Cardiac septum (tissue), 1 donor: ENCODE measurements around the gene BMPR2. TPM values are rescaled to one million over a fixed set of nuclear protein-coding genes. Genes with fewer than 3 reads are reported as not detected.
"Not testable (repeated sequence)": the region's sequence is repeated elsewhere in the genome, so short reads cannot be mapped to it uniquely, and the experiment has no call there.

Experiments
- DNase-seq: peaks from one replicate; pipeline ENCODE4 v3.0.0-alpha.2; 2020; ENCODE audit warnings: low spot score
- intact Hi-C: fragments of 100-400 bp; cut with DNase I; formaldehyde crosslinking; loops from one replicate; pipeline ENCODE4 v1.14.0; 2022
- total RNA-seq: library from RNA; stranded (reverse); fragmentation: NEBNext Ultra II Directional; extraction: Animal tissue kit (Norgen Biotek cat#: 25700); gene quantifications from one replicate; pipeline ENCODE4 v1.2.1, GENCODE V29; 2021
- donor health status: DM: no; HTN: no; CAD: no.

BMPR2 gene
- total RNA-seq, 1 donor from 2014 or later = 83.6 TPM

- intact Hi-C loops = no loop called here
- no peak for DNase-seq
Observed at GRCh38 chr2:202434472-202434871, 58.3 kb downstream of the BMPR2 start.

- no peak for DNase-seq
- intact Hi-C loops = no loop called here
Observed at GRCh38 chr2:202436626-202437025, 60.5 kb downstream of the BMPR2 start.

GRCh38 chr2:202440117-202440516, 64.0 kb downstream of the BMPR2 start:
- DNase-seq, intact Hi-C loops: not testable (repeated sequence)

GRCh38 chr2:202442882-202443281, 66.8 kb downstream of the BMPR2 start:
- intact Hi-C loops = no loop called here
- no peak for DNase-seq

- intact Hi-C loops = no loop called here
Observed at GRCh38 chr2:202444000-202444399, 67.9 kb downstream of the BMPR2 start.

GRCh38 chr2:202449344-202449743, 73.2 kb downstream of the BMPR2 start:
- intact Hi-C loops = no loop called here
- no peak for DNase-seq

More at GRCh38 chr2:202444000-202444399, 67.9 kb downstream of the BMPR2 start:
- DNase-seq = no peak

GRCh38 chr2:202450785-202451184, 74.7 kb downstream of the BMPR2 start:
- no peak for DNase-seq
- intact Hi-C loops = no loop called here

GRCh38 chr2:202452744-202453143, 76.6 kb downstream of the BMPR2 start:
- intact Hi-C loops = no loop called here

GRCh38 chr2:202454536-202454935, 78.4 kb downstream of the BMPR2 start:
- intact Hi-C loops = no loop called here

More at GRCh38 chr2:202452744-202453143, 76.6 kb downstream of the BMPR2 start:
- no peak for DNase-seq

GRCh38 chr2:202455114-202455513, 79.0 kb downstream of the BMPR2 start:
- intact Hi-C loops = no loop called here

More at GRCh38 chr2:202454536-202454935, 78.4 kb downstream of the BMPR2 start:
- no peak for DNase-seq

GRCh38 chr2:202460119-202460518, 84.0 kb downstream of the BMPR2 start:
- DNase-seq = no peak
- intact Hi-C loops = no loop called here

More at GRCh38 chr2:202455114-202455513, 79.0 kb downstream of the BMPR2 start:
- no peak for DNase-seq

- intact Hi-C loops = no loop called here
- DNase-seq = no peak
Observed at GRCh38 chr2:202479090-202479489, 103.0 kb downstream of the BMPR2 start.

GRCh38 chr2:202479610-202480009, 103.5 kb downstream of the BMPR2 start:
- intact Hi-C loops = no loop called here

GRCh38 chr2:202486351-202486750, 110.2 kb downstream of the BMPR2 start:
- DNase-seq = no peak
- intact Hi-C loops = no loop called here

More at GRCh38 chr2:202479610-202480009, 103.5 kb downstream of the BMPR2 start:
- DNase-seq = no peak

GRCh38 chr2:202488671-202489070, 112.5 kb downstream of the BMPR2 start:
- intact Hi-C loops = no loop called here

GRCh38 chr2:202490479-202490878, 114.4 kb downstream of the BMPR2 start:
- intact Hi-C loops = loop anchor here (10.0 kb wide), 1 partner anchor 116 kb away; the partner anchor contains the start of gene BMPR2
- DNase-seq = no peak

More at GRCh38 chr2:202488671-202489070, 112.5 kb downstream of the BMPR2 start:
- DNase-seq = no peak

GRCh38 chr2:202491514-202491913, 115.4 kb downstream of the BMPR2 start:
- intact Hi-C loops = loop anchor here (10.0 kb wide), 1 partner anchor 117 kb away; the partner anchor contains the start of gene BMPR2
- DNase-seq = no peak

- intact Hi-C loops = loop anchor here (10.0 kb wide), 1 partner anchor 120 kb away; the partner anchor contains the start of gene BMPR2
- DNase-seq = no peak
Observed at GRCh38 chr2:202494300-202495229, 118.4 kb downstream of the BMPR2 start.

GRCh38 chr2:202495230-202495604, 119.1 kb downstream of the BMPR2 start:
- intact Hi-C loops = loop anchor here (10.0 kb wide), 1 partner anchor 120 kb away; the partner anchor contains the start of gene BMPR2
- DNase-seq = no peak

GRCh38 chr2:202496835-202497472, 120.8 kb downstream of the BMPR2 start:
- not testable (repeated sequence) for DNase-seq
- intact Hi-C loops = loop anchor here (10.0 kb wide), 1 partner anchor 122 kb away; the partner anchor contains the start of gene BMPR2
